Cardiac muscle cell (in vitro differentiated cells and primary cell): ENCODE results near the gene CTRL. TPM values are rescaled to one million over a fixed set of nuclear protein-coding genes. Genes with fewer than 3 reads are reported as not detected.

ENCODE experiments used
- DNase-seq, 2 donors: peaks; one replicate each; pipeline versions ENCODE4 v3.0.0 to v3.0.0-alpha.2; 2010 to 2017; ENCODE audit warnings: low read depth in 1 of 2, low spot score in 1 of 2
- H3K27ac ChIP-seq: fragments of 200-600 bp; sonication (generic); 2 replicates; pipeline ENCODE4 v1.5.1; 2016
- H3K27me3 ChIP-seq: fragments of 200-600 bp; sonication (generic); 2 replicates; pipeline ENCODE4 v1.6.0; 2016; ENCODE audit warnings: control low read depth
- H3K36me3 ChIP-seq: fragments of 200-600 bp; sonication (generic); 2 replicates; pipeline ENCODE4 v1.5.1; 2016; ENCODE audit warnings: control low read depth
- H3K4me1 ChIP-seq: fragments of 200-600 bp; sonication (generic); 2 replicates; pipeline ENCODE4 v1.8.1; 2017; ENCODE audit warnings: low read depth, mild to moderate bottlenecking, mixed run types
- H3K4me3 ChIP-seq: fragments of 200-600 bp; sonication (generic); 2 replicates; pipeline ENCODE4 v1.5.1; 2016; ENCODE audit warnings: mild to moderate bottlenecking
- H3K9me3 ChIP-seq: fragments of 200-600 bp; sonication (generic); 2 replicates; pipeline ENCODE4 v1.5.1; 2017; ENCODE audit warnings: low read depth, mild to moderate bottlenecking, control low read depth
- CTCF ChIP-seq: IDR thresholded peaks from 2 replicates; pipeline ENCODE4 v1.5.1; 2012; ENCODE audit warnings: low read depth, mild to moderate bottlenecking, low read length
- polyA plus RNA-seq: library from polyadenylated mRNA; unstranded; fragments of >200 nt; fragmentation: Nextera tagmentation; extraction: Ambion mirVana; gene quantifications from 2 replicates; pipeline ENCODE4 v1.2.1, GENCODE V29; 2016
- total RNA-seq: library from RNA; depleted of rRNA; stranded (reverse); fragments of >200 nt; gene quantifications from 2 replicates; pipeline ENCODE4 v1.2.3, GENCODE V29; 2016

CTRL gene
- total RNA-seq: 1.9 and 2.7 TPM in 2 replicates
- 10.0 and 14.8 TPM in 2 replicates for polyA plus RNA-seq

DNA sequence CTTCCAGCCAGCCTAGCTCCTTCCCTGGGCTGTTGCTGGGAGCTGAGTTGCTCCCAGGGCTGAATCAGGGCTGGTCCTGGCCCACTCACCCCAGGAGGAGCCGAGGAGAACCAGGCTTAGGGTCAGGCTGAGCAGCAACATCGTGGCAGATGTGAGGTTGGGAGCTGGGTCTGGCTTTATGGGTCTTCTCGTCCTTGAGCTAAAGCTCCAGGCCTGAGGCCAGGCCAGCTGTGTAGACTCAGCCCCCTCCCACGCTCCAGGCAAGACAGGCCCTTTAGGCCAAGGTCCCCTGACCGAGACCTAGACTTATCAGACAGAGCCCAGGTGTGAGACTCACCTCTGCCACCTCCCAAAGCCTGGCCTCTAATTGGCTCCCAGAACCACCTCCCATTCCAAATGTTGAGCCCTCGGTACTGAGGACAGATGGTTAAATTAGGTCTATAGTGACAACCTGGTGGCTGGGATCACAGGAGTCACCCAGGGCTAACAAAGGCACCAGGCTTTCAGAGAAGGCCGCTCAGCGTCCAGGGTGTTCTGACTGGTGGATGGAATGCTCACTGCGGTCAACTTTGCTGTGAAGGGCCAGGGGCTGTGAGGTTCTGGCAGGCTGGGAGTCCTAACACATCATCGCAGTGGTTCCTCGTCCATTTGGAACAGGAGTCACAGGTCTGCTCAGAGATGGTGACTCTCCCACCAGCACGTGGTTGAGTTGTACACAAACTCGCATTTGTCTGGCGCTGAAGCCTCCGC, at the start of gene CTRL:
TSS of gene CTRL (minus strand) at position 151 of the 750 bp plus-strand sequence. CDS start at position 141, 10 bp downstream.
- Histone ChIP-seq H3K4me1 (peaks cover 6% of the 10 kb centered on the region), H3K36me3 (peaks cover 11% of the 10 kb centered on the region), H3K4me3 (no peak within 1 kb of the TSS), H3K27ac (no peak within 1 kb of the TSS), H3K27me3 (no peaks in the 10 kb centered on the region), H3K9me3 (no peaks in the 10 kb centered on the region)
- TF ChIP-seq CTCF: no peak
- no peak for DNase-seq

DNA sequence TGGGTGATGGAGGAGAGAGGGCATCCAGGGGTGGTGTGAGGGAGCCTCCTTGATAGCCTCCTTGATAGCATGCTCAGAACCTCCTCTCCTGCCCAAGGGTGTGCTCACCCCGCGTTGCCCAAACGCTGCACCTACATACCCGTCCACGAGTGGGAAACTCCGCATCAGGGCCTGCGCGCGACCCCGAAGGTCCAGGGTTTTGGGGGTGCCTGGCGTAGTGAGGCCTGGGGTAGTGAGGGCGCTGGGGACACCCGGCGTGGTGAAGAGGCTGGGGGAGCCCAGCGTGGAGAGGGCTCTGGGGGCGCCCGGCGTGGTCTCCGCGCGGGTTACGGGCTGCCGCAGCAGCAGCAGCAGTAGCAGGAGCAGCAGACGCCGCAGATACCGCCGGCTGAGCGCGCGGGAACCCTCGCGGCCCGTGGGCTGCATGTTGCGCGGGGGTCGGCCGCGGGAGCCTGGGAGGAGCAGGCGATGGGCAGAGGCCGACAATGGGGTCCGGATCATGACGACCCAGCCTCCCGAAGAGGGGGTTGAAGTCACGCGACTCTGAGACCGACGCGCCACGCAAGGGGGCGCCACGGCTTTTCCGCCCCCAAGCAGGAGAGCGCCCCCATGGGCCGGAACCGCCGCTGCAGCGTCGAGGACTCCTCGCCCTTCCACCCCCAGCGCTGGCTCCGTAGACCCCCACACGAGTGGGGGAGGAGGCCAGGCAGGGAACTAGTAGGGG, 48.5 kb upstream of the CTRL start, which contains the start of gene DPEP3:
TSS of gene DPEP3 (minus strand) at position 545 of the 724 bp plus-strand sequence. CDS start at position 426, 119 bp downstream.
- peak; percentile 45 for TF ChIP-seq CTCF
- Histone ChIP-seq H3K27me3 (peaks cover 3% of the 10 kb centered on the region), H3K4me3 (no peak within 1 kb of the TSS), H3K9me3 (no peaks in the 10 kb centered on the region), H3K27ac (no peak within 1 kb of the TSS), H3K4me1 (peaks cover 15% of the 10 kb centered on the region), H3K36me3 (no peaks in the 10 kb centered on the region)
- peak in 1 of 2 donors; percentile 5 for DNase-seq

DNA sequence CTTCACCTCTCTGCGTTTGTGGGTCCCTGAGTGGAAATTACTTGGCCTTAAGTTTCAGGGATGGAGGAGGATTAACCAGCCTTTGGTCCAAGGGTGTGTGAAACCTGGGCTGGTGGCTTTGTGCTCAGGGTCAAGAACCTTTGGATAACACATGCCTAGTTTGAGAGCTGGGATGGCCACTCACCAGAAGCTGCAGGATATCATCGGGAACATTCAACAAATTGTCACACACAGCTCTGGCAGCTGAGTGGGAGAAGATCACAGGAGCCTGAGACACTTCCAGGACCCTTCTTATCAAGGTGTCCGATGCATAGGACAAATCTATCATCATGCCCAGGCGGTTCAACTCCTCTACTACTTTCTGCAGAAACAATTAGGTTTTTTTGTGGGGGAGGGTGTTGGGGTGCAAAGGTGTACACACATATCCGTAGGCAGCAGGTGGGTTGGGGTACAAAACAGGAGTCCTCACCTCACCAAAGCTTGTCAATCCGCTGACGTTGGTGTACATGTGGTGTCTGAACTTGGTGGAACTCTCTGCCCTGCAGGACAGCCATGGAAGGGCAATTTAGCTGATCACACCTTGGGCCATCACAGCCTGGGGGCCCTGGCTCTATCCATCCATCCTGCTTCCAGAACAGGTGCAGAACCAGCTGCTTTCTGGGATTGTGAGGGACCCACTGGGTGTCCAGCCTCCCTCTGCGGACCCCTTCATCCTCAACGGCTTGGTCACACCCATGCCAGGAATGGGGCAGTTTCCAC, 46.0 kb upstream of the CTRL start:
- no peaks in the 10 kb centered on the region for H3K36me3 ChIP-seq

GRCh38 chr16:67977005-67977404, 45.3 kb upstream of the CTRL start:
- no peak for DNase-seq
- Histone ChIP-seq H3K36me3 (no peaks in the 10 kb centered on the region), H3K4me3 (no peak overlapping the region), H3K27me3 (peaks cover 3% of the 10 kb centered on the region), H3K27ac (no peak overlapping the region), H3K9me3 (no peaks in the 10 kb centered on the region), H3K4me1 (peaks cover 8% of the 10 kb centered on the region)
- TF ChIP-seq CTCF: no peak

More for the DNA sequence above, 46.0 kb upstream of the CTRL start:
- no peaks in the 10 kb centered on the region for H3K9me3 ChIP-seq
- no peak for TF ChIP-seq CTCF
- no peak for DNase-seq
- no peak overlapping the region for H3K4me3 ChIP-seq
- no peak overlapping the region for H3K27ac ChIP-seq
- H3K4me1 ChIP-seq: peaks cover 8% of the 10 kb centered on the region
- H3K27me3 ChIP-seq: peaks cover 3% of the 10 kb centered on the region

GRCh38 chr16:67976205-67976604, 44.5 kb upstream of the CTRL start:
- H3K36me3 ChIP-seq: no peaks in the 10 kb centered on the region
- DNase-seq: no peak

More at GRCh38 chr16:67976205-67976604, 44.5 kb upstream of the CTRL start:
- peaks cover 3% of the 10 kb centered on the region for H3K27me3 ChIP-seq
- no peak for TF ChIP-seq CTCF
- peaks cover 8% of the 10 kb centered on the region for H3K4me1 ChIP-seq
- H3K9me3 ChIP-seq: no peaks in the 10 kb centered on the region
- H3K4me3 ChIP-seq: no peak overlapping the region
- no peak overlapping the region for H3K27ac ChIP-seq
